Daoy (cell line): ENCODE data around the gene NQO2. TPM values are rescaled to one million over a fixed set of nuclear protein-coding genes. Genes with fewer than 3 reads are reported as not detected.

Experiments
- total RNA-seq: library from RNA; depleted of rRNA; stranded (reverse); fragments of >200 nt; shearing (Covaris generic); gene quantifications from 2 replicates; pipeline ENCODE4 v1.2.3, GENCODE V29; 2014; rRNA removed

NQO2 gene
- total RNA-seq, 1 experiment from 2014 or later = 17.5 TPM

Other genes starting within 250 kb of the NQO2 start
- gene MYLK4, start 249.0 kb upstream of the NQO2 start, total RNA-seq = 0.34 and 0.39 TPM in 2 replicates
- gene WRNIP1, start 234.5 kb upstream of the NQO2 start, total RNA-seq = 92.2 and 92.7 TPM in 2 replicates
- 1.4 and 3.7 TPM in 2 replicates for gene SERPINB1, start 158.0 kb upstream of the NQO2 start, total RNA-seq
- gene SERPINB9, start 96.6 kb upstream of the NQO2 start, total RNA-seq = 0.40 and 1.5 TPM in 2 replicates
- 38.7 and 46.4 TPM in 2 replicates for gene SERPINB6, start 28.3 kb upstream of the NQO2 start, total RNA-seq
- gene RIPK1, start 68.6 kb downstream of the NQO2 start, total RNA-seq = 14.7 and 16.3 TPM in 2 replicates
- gene BPHL, start 118.8 kb downstream of the NQO2 start, total RNA-seq = 20.0 and 20.4 TPM in 2 replicates
- 145 and 146 TPM in 2 replicates for gene TUBB2A, start 157.7 kb downstream of the NQO2 start, total RNA-seq
- 104 TPM in 2 replicates for gene TUBB2B, start 227.8 kb downstream of the NQO2 start, total RNA-seq